ENCODE results near the gene CABLES1.

The CABLES1 gene

DNA sequence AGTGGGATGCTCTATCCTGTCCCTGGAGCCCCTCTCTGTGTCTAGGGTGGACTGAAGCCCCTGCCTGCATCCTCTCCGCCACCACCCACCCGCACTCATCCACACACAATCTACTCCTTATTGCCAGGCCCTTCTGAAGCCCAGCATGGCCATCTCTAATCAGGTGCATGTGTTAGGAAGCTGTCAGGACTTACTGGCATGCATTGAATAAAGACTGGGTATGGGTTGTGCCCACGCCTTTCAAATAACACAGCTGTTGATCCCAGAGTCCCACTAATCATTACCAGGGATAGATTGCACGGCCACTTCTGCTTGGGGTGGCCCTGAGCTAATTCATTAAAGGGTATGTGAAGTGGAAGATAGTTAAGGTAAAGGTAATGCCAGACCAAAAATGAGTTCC lies 88.4 kb downstream of the CABLES1 start:
- no peak for DNase-seq (ENCODE audit: low read depth, low spot score)

- peak; percentile 32 for DNase-seq (ENCODE audit: low read depth, low spot score)
These were observed 90.2 kb downstream of the CABLES1 start for GRCh38 chr18:23225503-23225902.

DNA sequence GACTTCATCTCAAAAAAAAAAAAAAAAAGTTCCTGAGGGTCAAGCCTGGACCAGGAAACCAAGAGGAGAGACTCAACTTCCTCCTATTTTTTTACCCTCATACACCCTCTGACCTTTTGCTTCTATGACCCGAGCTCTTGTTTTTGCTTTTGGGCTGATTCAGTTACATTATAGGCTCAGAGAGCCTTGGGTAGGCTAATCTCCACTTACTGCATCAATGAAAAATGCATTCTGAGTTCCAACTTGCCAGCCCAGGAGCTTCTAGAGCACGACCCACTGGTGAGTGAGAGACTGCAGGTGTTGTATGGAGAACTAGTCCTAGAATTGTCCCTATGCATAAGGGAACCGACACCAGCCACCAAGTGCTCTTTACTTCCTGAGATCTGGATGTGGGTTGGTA lies 91.1 kb downstream of the CABLES1 start:
- no peak for DNase-seq (ENCODE audit: low read depth, low spot score)

GRCh38 chr18:23226930-23227725 lies 91.8 kb downstream of the CABLES1 start:
- no peak for DNase-seq (ENCODE audit: low read depth, low spot score)

- no peak for DNase-seq (ENCODE audit: low read depth, low spot score)
These were observed 92.4 kb downstream of the CABLES1 start for GRCh38 chr18:23227726-23228070.

- no peak for DNase-seq (ENCODE audit: low read depth, low spot score)
These were observed 93.1 kb downstream of the CABLES1 start for GRCh38 chr18:23228102-23229061.

- DNase-seq (ENCODE audit: low read depth, low spot score), result no peak
These were observed 94.2 kb downstream of the CABLES1 start for GRCh38 chr18:23229472-23229871.

DNA sequence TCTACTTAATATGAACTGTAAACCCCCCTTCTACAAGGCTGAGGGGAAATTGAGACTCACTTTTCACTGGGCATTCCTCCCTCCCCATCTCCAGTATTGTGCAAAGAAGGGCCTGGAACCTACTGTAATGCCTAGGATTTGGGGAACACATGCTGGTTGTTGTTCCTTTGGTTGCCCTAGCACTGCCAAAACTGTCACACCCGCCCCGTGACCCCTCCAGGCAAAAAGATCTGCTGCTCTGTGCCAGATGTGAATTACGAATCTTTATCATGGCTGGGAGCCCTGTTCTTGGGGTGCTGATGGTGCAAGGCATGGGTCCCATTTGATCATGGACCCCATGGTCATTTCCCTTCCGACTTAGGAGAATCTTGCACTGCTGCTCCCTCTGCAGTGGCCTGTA lies 95.4 kb downstream of the CABLES1 start:
- DNase-seq (ENCODE audit: low read depth, low spot score), result no peak

DNA sequence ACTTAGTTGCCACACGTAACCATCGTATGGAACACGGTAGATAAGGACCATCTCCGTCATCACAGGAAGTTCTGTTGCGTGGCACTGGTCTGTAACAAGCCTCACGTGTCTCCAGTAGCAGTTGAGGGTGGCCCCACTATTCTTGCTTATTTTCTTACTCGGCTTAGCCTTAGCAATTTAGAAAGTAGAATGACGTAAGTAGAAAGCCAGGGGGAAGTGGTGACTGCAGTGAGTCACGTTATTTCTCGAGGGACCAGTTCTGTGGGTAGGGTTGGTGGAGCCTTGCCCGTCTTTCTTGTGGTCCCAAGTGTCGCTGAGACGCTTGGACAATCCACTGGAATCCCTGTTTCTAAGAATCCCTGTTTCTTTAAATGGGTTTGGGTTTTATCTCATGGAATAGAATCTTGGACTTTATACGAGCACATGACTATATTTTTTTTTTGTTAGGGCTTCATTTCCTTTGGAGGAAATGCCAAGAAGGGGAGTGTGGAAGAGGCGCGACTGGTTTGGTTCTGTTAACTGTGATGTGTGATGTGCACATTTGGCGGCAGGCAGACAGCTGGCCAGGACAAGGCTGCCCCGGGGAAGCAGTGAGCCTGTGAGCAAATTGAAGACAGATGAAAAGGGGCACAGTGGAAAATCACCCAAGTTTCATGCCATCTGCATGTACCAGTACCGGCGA lies 96.2 kb downstream of the CABLES1 start:
- peak; percentile 31 for DNase-seq (ENCODE audit: low read depth, low spot score)

- DNase-seq (ENCODE audit: low read depth, low spot score), result no peak
These were observed 97.0 kb downstream of the CABLES1 start for GRCh38 chr18:23232331-23232730.

- no peak for DNase-seq (ENCODE audit: low read depth, low spot score)
These were observed 99.3 kb downstream of the CABLES1 start for GRCh38 chr18:23234619-23235018.

DNA sequence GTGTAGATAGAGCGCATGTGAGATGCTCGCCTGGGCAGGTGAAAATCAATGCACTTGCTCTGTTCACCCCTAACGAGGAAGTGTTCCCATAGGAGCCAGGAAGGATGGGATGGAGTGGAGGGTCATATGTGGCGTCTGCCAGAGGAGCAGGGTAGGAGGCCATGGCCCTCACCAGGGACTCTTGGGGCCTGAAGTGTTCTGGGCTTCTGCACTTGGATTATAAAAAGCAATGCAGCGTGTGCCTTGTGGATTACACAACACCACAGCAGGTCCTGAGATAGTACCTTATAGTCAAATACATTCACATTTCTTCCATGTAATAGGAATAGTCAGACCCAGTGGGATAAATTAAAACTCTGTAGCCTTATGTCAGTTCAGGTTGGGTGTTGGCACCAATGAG lies 100.1 kb downstream of the CABLES1 start:
- no peak for DNase-seq (ENCODE audit: low read depth, low spot score)

- DNase-seq (ENCODE audit: low read depth, low spot score), result no peak
These were observed 100.6 kb downstream of the CABLES1 start for GRCh38 chr18:23235860-23236259.

DNA sequence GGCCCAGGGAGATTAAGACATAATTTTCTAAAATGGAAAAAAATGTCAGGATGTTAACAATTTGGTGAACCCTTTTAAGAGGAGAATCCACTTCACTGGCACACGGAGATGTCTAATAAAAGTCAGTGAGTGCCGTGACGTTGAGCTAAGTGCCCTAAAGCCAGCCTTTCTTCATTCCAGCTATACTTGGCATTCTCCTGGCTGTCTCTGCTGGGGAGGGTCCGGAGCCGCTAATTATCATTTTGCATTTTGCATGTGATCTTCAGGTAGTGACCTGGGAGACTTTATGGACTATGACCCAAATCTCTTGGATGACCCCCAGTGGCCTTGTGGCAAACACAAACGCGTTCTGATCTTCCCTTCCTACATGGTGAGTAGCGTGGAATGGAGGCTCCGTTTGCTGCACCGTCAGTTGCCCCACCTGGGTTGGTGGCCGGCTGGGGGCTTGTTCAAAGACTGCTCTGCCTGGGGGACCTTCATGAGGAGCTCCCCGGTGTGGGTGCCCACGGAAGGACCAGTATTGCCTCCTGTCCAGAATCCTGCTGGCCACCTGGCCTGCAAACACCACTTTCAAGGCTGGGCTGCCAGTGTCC lies 101.7 kb downstream of the CABLES1 start:
- DNase-seq (ENCODE audit: low read depth, low spot score), result no peak

- no peak for DNase-seq (ENCODE audit: low read depth, low spot score)
These were observed 102.4 kb downstream of the CABLES1 start for GRCh38 chr18:23237524-23238151.

DNA sequence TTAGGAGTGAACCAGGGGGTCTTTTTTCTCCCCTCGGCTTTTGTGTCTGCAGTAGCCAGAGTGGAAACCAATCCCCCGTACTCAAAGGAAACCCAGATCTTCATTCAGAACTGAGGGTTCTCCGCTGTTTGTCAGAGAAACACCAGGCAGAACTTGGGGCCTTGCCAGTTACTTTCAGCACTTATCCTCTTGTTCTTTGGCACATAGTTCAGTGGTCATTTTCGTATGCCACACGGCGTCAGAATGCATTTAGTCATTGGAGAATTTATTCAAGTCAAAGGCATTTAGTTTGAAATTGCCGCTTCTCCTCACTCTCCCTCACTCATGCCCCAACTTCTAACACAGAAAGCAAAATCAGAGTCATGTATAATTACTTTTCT lies 102.9 kb downstream of the CABLES1 start:
- no peak for DNase-seq (ENCODE audit: low read depth, low spot score)

DNA sequence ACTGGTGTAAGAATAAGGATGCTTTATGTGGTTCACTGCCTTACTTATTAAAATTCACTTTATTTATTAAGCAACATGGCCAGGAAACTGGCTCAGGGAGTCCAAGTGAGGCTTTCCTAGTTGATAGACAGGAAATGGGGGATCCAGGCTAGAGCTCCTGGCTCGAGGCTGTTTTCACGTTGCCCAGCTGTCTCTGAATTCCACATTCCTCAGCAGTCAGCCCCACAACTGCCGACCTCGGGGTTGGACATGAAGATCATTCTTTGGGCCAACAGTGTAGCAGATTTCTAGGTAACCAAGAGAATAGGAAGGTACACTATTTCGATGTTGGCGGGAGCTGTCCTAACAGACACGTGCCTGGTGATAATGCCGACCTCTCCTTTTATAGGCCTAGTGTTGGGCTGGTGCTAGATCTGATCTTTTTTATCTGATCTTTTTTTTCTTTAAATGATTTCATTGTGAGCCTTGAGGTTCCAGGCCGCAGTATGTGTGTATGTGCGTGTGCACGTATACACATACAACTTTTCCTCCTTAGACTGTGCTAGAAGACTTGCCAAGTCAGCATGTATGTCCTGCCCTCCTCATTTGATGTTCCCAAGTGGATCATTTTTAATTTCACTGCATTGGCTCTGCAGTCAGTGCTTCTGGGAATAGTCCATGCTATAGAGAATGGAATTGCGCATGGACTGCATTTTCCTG lies 103.5 kb downstream of the CABLES1 start:
- DNase-seq (ENCODE audit: low read depth, low spot score), result no peak

GRCh38 chr18:23239350-23239692 lies 104.0 kb downstream of the CABLES1 start:
- DNase-seq (ENCODE audit: low read depth, low spot score), result no peak

DNA sequence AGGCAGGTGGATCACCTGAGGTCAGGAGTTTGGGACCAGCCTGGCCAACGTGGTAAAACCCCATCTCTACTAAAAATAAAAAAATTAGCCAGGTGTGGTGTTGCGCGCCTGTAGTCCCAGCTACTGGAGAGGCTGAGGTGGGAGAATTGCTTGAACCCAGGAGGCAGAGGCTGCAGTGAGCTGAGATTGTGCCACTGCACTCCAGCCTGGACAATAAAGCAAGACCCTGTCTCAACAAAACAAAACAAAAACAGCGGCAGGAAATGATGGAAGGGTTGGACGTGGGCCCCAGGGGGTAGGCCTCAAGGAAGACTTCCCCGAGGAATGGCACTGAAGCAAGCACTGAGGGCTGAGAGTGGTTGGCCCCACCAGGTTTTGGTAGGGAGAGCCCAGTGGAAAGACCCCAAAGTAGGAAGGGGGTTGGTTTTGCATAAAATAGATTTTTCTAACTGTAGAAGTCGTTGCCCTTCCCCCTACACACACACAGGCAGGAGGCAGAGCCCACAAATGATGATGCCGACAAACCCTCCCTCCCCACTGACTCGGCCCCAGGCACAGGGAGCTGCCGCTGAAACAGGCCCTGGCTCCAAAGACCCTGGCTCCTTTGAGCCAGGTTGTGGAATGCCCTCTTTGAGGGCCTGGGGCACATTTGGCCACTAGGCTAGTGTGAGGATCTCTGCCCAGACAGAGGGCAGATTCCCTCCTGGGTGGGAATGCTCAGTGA lies 104.8 kb downstream of the CABLES1 start:
- DNase-seq (ENCODE audit: low read depth, low spot score), result no peak

DNA sequence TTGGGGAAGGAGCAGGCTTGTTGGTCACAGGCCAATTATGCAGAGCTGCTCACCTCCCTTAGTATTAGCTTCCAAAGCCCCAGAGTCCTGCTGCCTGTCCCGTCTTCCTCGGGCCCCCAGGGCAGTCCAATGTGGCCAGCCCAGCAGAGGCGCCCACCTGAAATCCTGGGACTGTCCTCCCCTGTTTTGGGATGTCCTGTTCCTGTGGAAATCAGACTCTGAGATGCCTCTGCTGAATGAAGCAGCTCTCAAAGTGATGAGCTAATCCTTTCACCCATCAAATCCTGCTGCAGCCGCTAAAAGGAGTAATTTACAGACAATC lies 105.3 kb downstream of the CABLES1 start:
- DNase-seq (ENCODE audit: low read depth, low spot score), result no peak
